ENCODE data around the gene NEAT1.

The NEAT1 gene

GRCh38 chr11:65423516-65424204 is 1.1 kb downstream of the NEAT1 start:
- DNase-seq (ENCODE audit: low read depth), result peak; percentile 9

DNA sequence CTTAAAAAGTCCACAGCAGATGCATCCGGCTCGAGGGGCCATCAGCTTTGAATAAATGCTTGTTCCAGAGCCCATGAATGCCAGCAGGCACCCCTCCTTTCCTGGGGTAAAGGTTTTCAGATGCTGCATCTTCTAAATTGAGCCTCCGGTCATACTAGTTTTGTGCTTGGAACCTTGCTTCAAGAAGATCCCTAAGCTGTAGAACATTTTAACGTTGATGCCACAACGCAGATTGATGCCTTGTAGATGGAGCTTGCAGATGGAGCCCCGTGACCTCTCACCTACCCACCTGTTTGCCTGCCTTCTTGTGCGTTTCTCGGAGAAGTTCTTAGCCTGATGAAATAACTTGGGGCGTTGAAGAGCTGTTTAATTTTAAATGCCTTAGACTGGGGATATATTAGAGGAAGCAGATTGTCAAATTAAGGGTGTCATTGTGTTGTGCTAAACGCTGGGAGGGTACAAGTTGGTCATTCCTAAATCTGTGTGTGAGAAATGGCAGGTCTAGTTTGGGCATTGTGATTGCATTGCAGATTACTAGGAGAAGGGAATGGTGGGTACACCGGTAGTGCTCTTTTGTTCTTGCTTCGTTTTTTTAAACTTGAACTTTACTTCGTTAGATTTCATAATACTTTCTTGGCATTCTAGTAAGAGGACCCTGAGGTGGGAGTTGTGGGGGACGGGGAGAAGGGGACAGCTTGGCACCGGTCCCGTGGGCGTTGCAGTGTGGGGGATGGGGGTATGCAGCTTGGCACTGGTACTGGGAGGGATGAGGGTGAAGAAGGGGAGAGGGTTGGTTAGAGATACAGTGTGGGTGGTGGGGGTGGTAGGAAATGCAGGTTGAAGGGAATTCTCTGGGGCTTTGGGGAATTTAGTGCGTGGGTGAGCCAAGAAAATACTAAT is 1.9 kb downstream of the NEAT1 start:
- DNase-seq (ENCODE audit: low read depth), result peak; percentile 35

DNA sequence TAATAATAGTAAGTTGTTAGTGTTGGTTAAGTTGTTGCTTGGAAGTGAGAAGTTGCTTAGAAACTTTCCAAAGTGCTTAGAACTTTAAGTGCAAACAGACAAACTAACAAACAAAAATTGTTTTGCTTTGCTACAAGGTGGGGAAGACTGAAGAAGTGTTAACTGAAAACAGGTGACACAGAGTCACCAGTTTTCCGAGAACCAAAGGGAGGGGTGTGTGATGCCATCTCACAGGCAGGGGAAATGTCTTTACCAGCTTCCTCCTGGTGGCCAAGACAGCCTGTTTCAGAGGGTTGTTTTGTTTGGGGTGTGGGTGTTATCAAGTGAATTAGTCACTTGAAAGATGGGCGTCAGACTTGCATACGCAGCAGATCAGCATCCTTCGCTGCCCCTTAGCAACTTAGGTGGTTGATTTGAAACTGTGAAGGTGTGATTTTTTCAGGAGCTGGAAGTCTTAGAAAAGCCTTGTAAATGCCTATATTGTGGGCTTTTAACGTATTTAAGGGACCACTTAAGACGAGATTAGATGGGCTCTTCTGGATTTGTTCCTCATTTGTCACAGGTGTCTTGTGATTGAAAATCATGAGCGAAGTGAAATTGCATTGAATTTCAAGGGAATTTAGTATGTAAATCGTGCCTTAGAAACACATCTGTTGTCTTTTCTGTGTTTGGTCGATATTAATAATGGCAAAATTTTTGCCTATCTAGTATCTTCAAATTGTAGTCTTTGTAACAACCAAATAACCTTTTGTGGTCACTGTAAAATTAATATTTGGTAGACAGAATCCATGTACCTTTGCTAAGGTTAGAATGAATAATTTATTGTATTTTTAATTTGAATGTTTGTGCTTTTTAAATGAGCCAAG is 2.7 kb downstream of the NEAT1 start:
- DNase-seq (ENCODE audit: low read depth), result peak; percentile 46

DNA sequence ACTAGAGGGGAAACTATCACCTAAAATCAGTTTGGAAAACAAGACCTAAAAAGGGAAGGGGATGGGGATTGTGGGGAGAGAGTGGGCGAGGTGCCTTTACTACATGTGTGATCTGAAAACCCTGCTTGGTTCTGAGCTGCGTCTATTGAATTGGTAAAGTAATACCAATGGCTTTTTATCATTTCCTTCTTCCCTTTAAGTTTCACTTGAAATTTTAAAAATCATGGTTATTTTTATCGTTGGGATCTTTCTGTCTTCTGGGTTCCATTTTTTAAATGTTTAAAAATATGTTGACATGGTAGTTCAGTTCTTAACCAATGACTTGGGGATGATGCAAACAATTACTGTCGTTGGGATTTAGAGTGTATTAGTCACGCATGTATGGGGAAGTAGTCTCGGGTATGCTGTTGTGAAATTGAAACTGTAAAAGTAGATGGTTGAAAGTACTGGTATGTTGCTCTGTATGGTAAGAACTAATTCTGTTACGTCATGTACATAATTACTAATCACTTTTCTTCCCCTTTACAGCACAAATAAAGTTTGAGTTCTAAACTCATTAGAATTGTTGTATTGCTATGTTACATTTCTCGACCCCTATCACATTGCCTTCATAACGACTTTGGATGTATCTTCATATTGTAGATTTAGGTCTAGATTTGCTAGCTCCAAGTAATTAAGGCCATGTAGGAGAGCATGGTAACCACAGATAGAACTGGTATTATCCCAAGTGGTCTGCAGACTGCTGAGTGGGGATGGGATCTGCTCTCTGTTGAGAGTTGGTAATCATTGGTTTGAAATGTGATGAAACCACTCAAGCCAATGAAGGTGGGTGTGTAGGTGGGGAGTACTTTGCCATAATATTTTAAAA is 3.6 kb downstream of the NEAT1 start:
- DNase-seq (ENCODE audit: low read depth), result peak; percentile 39

DNA sequence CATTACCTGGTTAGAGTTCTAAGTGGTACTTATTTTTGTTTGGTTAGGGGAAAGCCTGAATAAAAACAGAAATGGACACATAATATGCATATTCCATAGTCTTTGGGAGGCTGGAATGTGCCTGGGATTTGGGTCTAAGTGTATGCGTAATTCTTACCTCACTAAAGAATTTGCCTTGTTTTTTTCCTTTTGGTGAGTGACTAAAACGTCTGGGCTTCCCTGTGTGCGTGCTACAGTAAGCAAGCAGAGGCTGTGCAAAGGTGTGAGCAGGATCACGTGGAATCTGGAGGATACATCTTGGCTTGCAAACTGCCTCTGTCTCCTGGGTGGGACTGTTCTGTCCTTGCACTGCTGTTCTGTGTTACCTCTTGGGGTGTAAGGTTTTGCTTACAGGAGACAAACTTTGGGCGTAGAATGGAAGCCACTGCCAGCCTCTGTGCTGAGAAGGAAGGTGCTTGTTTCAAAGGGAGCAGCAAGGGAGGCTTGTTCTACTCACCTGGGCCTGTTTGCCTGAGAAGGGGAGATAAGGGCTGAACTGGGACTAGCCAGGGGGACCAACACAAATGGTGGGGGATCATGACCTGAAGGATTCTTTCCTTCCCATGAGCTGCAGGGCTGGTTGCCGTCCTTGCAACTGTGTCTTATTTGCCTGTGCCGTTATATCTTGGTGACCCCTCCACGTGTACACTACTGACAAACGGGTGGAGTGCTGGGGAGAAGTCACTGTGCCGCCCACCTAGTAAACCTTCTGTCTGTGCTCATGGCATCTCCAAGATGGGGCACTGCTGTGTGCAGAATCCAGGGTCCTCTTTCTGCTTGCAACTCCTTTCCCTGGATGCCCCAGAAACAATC is 4.5 kb downstream of the NEAT1 start:
- peak; percentile 69 for DNase-seq (ENCODE audit: low read depth)

- DNase-seq (ENCODE audit: low read depth), result peak; percentile 78
These were observed 5.3 kb downstream of the NEAT1 start for GRCh38 chr11:65427691-65428577.

DNA sequence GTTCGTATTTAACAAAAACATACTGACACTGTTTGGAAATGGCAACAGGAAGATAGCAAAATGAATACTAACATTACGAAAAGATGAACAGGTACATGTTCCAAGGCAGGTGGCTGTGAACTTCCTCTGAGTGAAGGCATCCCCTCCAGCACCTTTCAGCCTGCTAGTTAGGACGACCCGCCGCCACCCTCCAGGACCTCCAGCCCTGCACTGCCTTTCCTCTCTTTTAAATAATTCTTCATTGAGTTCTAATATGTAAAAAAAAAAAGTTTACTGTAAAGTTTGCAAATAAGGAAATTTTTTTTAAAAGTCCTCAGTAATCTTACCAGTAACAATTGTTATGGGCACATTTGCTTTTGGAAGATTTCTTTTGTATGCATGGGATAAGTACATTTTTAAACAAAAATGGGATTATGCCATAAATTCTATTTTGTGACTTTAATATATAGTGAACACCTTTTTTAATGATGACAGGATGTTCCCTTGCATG is 6.0 kb downstream of the NEAT1 start:
- DNase-seq (ENCODE audit: low read depth), result no peak

- peak; percentile 71 for DNase-seq (ENCODE audit: low read depth)
These were observed 6.6 kb downstream of the NEAT1 start for GRCh38 chr11:65429068-65429681.

- peak; percentile 80 for DNase-seq (ENCODE audit: low read depth)
These were observed 7.3 kb downstream of the NEAT1 start for GRCh38 chr11:65429724-65430405.

DNA sequence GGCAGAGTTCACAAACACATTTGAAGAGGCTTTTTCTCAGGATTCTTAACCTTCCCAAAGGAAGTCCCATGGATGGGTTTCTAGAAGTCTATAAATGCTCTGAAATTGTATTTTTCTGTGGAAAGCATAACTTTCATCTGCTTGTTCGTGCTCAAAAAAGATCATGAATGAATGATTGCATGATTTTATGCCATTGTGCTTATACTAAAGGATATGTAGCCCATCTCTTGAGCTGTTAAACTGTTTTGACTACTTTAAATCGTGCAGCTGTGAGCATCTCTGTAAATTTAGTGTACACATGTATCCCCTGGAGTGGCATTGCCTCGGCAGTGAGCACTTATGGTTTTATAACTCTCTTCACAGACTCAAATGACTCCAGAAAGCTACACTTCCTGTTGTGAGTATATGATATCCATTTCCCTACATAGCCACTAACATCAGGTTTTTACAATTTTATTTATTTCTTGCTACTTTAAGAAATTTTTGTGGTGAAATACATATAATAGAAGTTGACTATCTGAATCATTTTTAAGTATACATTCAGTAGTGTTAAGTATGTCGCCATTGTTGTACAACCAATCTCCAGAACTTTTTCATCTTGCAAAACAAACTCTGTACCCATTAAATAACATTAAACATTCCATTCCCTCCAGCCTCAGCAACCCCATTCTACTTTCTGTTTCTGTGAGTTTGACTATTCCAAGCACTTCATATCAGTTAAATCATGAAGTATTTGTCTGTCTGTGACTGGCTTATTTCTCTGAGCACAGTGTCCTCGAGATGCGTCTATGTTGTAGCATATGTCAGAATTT is 8.0 kb downstream of the NEAT1 start:
- peak; percentile 57 for DNase-seq (ENCODE audit: low read depth)

DNA sequence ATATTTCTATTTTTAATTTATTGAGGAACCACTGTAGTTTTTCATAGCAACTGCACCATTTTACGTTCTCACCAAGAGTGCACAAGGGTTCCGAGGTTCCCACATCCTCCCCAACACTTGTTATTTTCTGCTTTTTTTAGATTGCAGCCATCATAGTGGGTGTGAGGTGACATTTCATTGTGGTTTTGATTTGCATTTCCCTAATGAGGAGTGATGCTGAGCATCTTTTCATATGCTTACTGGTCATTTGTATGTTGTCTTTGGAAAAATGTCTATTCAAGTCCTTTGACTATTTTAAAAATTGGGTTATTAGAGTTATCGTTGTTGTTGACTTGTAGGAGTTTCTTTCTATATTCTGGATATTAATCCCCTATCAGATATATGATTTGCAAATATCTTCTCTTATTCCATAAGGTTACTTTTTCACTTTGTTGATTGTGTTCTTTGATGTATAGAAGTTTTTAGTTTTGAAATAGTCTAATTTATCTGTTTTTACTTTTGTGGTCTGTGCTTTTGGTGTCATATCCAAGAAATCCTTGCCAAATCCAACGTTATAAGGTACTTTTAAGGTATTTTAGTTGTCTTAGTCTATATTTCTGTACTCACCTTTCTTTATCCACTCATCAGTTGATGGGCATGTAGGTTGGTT is 9.0 kb downstream of the NEAT1 start:
- DNase-seq (ENCODE audit: low read depth), result peak; percentile 27

GRCh38 chr11:65432100-65432650 is 9.6 kb downstream of the NEAT1 start:
- DNase-seq (ENCODE audit: low read depth), result no peak

DNA sequence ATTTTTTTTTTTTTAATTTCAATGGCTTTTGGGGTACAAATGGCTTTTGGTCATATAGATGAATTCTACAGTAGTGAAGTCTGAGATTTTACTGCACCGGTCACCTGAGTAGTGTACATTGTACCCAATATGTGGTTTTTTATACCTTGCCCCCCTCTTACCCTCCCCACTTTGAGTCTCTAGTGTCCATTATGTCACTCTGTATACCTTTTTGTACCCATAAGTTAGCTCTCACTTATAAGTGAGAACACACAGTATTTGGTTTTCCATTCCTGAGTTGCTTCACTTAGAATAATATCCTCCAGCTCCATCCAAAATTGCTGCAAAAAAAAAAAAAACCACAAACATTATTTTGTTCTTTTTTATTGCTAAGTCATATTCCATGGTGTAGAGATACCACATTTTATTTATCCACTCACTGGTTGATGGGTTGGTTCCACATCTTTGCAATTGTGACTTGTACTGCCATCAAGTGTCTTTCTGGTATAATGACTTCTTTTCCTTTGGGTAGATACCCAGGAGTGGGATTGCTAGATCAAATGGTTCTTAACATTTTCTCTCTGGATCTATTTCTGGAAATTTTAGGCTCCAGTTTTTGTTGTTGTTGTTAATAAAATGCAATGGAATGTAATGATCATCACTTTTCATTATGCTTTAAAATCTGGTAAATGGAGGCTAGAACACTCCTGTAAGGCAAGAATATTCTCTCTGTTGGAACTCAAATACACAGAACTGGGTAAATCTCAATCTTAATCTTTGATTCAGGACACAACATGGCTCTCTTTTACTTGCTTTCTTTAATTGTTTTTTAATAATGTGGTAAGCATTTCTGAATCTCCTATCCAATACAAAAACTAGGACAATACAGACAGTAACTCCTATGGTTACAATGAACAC is 10.3 kb downstream of the NEAT1 start:
- peak; percentile 35 for DNase-seq (ENCODE audit: low read depth)

GRCh38 chr11:65433657-65434056 is 11.1 kb downstream of the NEAT1 start:
- DNase-seq (ENCODE audit: low read depth), result no peak

GRCh38 chr11:65434057-65434666 is 11.6 kb downstream of the NEAT1 start:
- no peak for DNase-seq (ENCODE audit: low read depth)
